ENCODE data around the gene LRATD1. TPM values are rescaled to one million over a fixed set of nuclear protein-coding genes. Genes with fewer than 3 reads are reported as not detected.

LRATD1 gene
- total RNA-seq, 4 donors from 2014 or later: 1.3 to 5.7 (median 3.2) TPM

DNA sequence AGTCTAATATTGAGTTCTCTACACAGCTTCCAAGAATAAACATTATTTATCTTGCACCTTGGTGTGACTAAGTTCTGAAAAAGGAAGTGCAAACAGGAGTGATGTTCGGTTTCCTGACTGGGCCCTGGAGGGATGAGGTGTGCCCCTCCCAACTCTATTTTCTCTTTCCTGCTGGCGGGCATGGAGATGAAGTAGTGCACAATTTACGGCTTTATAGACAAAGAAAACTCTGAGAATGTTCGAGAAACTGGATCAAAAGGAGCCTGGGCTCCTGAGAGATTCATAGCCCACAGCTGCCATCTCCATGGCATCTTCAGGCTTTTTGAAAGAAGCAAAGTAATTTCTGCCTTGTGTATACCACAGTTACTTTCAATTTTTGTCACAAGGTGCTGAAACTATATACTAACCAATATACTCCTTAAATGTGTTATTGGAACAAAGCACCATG lies 22.3 kb downstream of the LRATD1 start:
- no peaks in the 10 kb centered on the region for H3K27me3 ChIP-seq
- no peak for DNase-seq (ENCODE audit: low spot score in 2 of 2)
- no peak for TF ChIP-seq EP300 (IDR thresholded peaks at IDR 0.05)
- no peak for TF ChIP-seq POLR2A (IDR thresholded peaks at IDR 0.05)
- TF ChIP-seq, protein P1, sequence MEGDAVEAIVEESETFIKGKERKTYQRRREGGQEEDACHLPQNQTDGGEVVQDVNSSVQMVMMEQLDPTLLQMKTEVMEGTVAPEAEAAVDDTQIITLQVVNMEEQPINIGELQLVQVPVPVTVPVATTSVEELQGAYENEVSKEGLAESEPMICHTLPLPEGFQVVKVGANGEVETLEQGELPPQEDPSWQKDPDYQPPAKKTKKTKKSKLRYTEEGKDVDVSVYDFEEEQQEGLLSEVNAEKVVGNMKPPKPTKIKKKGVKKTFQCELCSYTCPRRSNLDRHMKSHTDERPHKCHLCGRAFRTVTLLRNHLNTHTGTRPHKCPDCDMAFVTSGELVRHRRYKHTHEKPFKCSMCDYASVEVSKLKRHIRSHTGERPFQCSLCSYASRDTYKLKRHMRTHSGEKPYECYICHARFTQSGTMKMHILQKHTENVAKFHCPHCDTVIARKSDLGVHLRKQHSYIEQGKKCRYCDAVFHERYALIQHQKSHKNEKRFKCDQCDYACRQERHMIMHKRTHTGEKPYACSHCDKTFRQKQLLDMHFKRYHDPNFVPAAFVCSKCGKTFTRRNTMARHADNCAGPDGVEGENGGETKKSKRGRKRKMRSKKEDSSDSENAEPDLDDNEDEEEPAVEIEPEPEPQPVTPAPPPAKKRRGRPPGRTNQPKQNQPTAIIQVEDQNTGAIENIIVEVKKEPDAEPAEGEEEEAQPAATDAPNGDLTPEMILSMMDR (IDR thresholded peaks at IDR 0.05): no peak
- no peak overlapping the region for H3K4me3 ChIP-seq
- H3K27ac ChIP-seq: no peak overlapping the region
- no peaks in the 10 kb centered on the region for H3K4me1 ChIP-seq
- no peaks in the 10 kb centered on the region for H3K36me3 ChIP-seq
- 48 to 62% methylated on average over 4 of the region's 4 CpGs for WGBS, 2 donors
- H3K9me3 ChIP-seq: no peaks in the 10 kb centered on the region

DNA sequence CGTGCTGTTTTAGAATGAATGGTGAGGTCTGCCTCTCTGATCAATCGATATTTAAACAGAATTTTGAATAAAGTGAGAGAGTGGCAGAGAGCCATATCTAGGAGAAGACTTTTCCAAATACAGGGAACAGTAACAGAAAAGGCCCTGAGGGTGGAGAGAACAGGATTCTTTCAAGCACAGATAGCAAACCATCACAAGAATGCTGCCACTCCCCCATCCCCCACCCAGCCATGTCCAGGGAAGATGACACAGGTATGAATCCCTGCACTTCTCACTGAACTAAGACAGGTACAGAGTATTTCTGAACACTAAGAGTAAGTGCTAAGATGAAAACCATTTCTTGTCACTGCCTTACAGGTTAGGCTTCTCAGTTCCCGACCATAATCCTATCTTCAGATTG lies 23.6 kb downstream of the LRATD1 start:
- Histone ChIP-seq H3K4me1 (no peaks in the 10 kb centered on the region), H3K36me3 (no peaks in the 10 kb centered on the region), H3K27ac (no peak overlapping the region), H3K4me3 (no peak overlapping the region), H3K9me3 (no peaks in the 10 kb centered on the region), H3K27me3 (no peaks in the 10 kb centered on the region)
- TF ChIP-seq EP300 (IDR thresholded peaks at IDR 0.05): no peak
- TF ChIP-seq, protein P1 (IDR thresholded peaks at IDR 0.05): no peak
- no peak for TF ChIP-seq POLR2A (IDR thresholded peaks at IDR 0.05)
- DNase-seq (ENCODE audit: low spot score in 2 of 2): no peak
- 88 to 92% methylated on average over 3 of the region's 3 CpGs for WGBS, 2 donors

GRCh38 chr2:14661163-14661562 lies 28.6 kb downstream of the LRATD1 start:
- 92 to 93% methylated on average over 3 of the region's 3 CpGs for WGBS, 2 donors

DNA sequence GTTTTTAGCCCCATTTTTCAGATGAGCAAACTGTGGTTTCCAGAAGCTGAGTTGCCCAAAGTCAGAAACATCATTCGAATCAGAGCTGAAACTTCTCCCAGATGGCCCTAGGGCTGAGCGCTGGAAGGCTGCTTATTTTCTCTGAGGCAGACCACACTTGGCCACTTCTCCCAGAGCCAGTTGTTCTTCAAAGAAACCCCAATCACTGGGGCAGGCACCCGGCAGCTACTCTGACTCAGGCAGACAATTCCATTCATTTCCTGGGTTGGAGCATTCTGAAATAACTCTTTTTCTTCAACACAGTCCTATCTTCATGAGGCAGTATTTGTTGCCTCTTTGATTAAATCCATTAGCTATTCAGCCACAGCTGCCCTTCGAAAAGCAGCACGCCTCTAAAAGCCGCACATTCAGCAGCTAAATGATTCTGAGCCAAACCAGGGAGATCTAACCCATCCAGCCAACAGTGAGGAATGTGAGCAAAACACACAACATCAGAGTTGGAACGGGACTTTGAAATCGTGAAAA lies 40.9 kb downstream of the LRATD1 start:
- DNase-seq (ENCODE audit: low spot score in 2 of 2): no peak
- Histone ChIP-seq H3K4me3 (no peak overlapping the region), H3K27ac (no peak overlapping the region), H3K9me3 (no peaks in the 10 kb centered on the region), H3K4me1 (no peaks in the 10 kb centered on the region), H3K36me3 (no peaks in the 10 kb centered on the region), H3K27me3 (no peaks in the 10 kb centered on the region)
- WGBS, 2 donors: 52 to 56% methylated on average over 8 of the region's 8 CpGs
- TF ChIP-seq, protein P1 (IDR thresholded peaks at IDR 0.05): no peak
- TF ChIP-seq POLR2A (IDR thresholded peaks at IDR 0.05): no peak
- TF ChIP-seq EP300 (IDR thresholded peaks at IDR 0.05): no peak

More at GRCh38 chr2:14661163-14661562, 28.6 kb downstream of the LRATD1 start:
- TF ChIP-seq EP300 (IDR thresholded peaks at IDR 0.05) (no peak), POLR2A (IDR thresholded peaks at IDR 0.05) (no peak)
- TF ChIP-seq, protein P1 (IDR thresholded peaks at IDR 0.05): no peak
- Histone ChIP-seq H3K4me1 (no peaks in the 10 kb centered on the region), H3K27ac (no peak overlapping the region), H3K27me3 (no peaks in the 10 kb centered on the region), H3K4me3 (no peak overlapping the region), H3K36me3 (no peaks in the 10 kb centered on the region), H3K9me3 (no peaks in the 10 kb centered on the region)
- DNase-seq (ENCODE audit: low spot score in 2 of 2): no peak

GRCh38 chr2:14675489-14675888 lies 43.0 kb downstream of the LRATD1 start:
- TF ChIP-seq, protein P1 (IDR thresholded peaks at IDR 0.05): no peak
- TF ChIP-seq EP300 (IDR thresholded peaks at IDR 0.05): no peak
- TF ChIP-seq POLR2A (IDR thresholded peaks at IDR 0.05): no peak
- Histone ChIP-seq H3K27ac (no peak overlapping the region), H3K27me3 (no peaks in the 10 kb centered on the region), H3K36me3 (no peaks in the 10 kb centered on the region), H3K4me1 (peaks cover 0 to 3% (median 0%) of the 10 kb centered on the region in 4 donors), H3K4me3 (no peak overlapping the region), H3K9me3 (no peaks in the 10 kb centered on the region)
- 38 to 56% methylated on average over 1 of the region's 1 CpG for WGBS, 2 donors
- DNase-seq (ENCODE audit: low spot score in 2 of 2): no peak

All from tibial nerve (tissue), 4 donors.